H9 (cell line): ENCODE data around the gene EGLN3. TPM values are rescaled to one million over a fixed set of nuclear protein-coding genes. Genes with fewer than 3 reads are reported as not detected.

Experiments used
- DNase-seq: peaks from one replicate; pipeline ENCODE4 v3.0.0-alpha.2; 2017
- H2AFZ ChIP-seq: one replicate; pipeline ENCODE4 v1.6.1; 2013; ENCODE audit warnings: mild to moderate bottlenecking, low read length, control low read depth, moderate library complexity
- H2AK5ac ChIP-seq: 2 replicates; pipeline ENCODE4 v1.6.1; 2013; ENCODE audit warnings: low read length, control low read depth, mixed read lengths; ENCODE audit not compliant: insufficient read length
- H2BK120ac ChIP-seq: one replicate; pipeline ENCODE4 v1.6.1; 2013; ENCODE audit warnings: low read depth, mild to moderate bottlenecking, low read length, control low read depth, inconsistent platforms; ENCODE audit not compliant: poor library complexity, severe bottlenecking
- H2BK12ac ChIP-seq: 2 replicates; pipeline ENCODE4 v1.6.1; 2013; ENCODE audit warnings: low read length, control low read depth, mixed read lengths, low read depth; ENCODE audit not compliant: insufficient read length
- H2BK15ac ChIP-seq: 2 replicates; pipeline ENCODE4 v1.6.1; 2013; ENCODE audit warnings: low read depth, low read length, control low read depth
- H2BK20ac ChIP-seq: one replicate; pipeline ENCODE4 v1.6.1; 2013; ENCODE audit warnings: low read depth, mild to moderate bottlenecking, low read length, control low read depth, inconsistent platforms; ENCODE audit not compliant: poor library complexity, severe bottlenecking
- H2BK5ac ChIP-seq: 2 replicates; pipeline ENCODE4 v1.6.1; 2013; ENCODE audit warnings: low read length, control low read depth, mixed read lengths; ENCODE audit not compliant: insufficient read length
- H3K14ac ChIP-seq: 2 replicates; pipeline ENCODE4 v1.6.1; 2013; ENCODE audit warnings: low read length, control low read depth; ENCODE audit not compliant: insufficient read depth
- H3K18ac ChIP-seq: 2 replicates; pipeline ENCODE4 v1.6.1; 2013; ENCODE audit warnings: low read depth, mild to moderate bottlenecking, mixed read lengths, low read length, control low read depth; ENCODE audit not compliant: insufficient read length
- H3K23ac ChIP-seq: 2 replicates; pipeline ENCODE4 v1.6.1; 2013; ENCODE audit warnings: low read length, control low read depth, mixed read lengths, low read depth; ENCODE audit not compliant: insufficient read length
- H3K23me2 ChIP-seq: 2 replicates; pipeline ENCODE4 v1.6.1; 2013; ENCODE audit warnings: low read depth, mild to moderate bottlenecking, mixed read lengths, low read length, control low read depth; ENCODE audit not compliant: insufficient read length, poor library complexity, severe bottlenecking
- H3K27ac ChIP-seq: 2 replicates; pipeline ENCODE4 v1.5.1; 2013; ENCODE audit warnings: low read length, control low read depth, mixed read lengths, low read depth; ENCODE audit not compliant: insufficient read length
- H3K27me3 ChIP-seq: 2 replicates; pipeline ENCODE4 v1.6.1; 2013; ENCODE audit warnings: low read length, control low read depth, inconsistent platforms; ENCODE audit not compliant: insufficient read depth
- H3K4ac ChIP-seq: 2 replicates; pipeline ENCODE4 v1.6.1; 2013; ENCODE audit warnings: low read depth, mild to moderate bottlenecking, control low read depth, inconsistent platforms, low read length, moderate library complexity
- H3K4me1 ChIP-seq: 2 replicates; pipeline ENCODE4 v1.6.1; 2013; ENCODE audit warnings: low read length, control low read depth, inconsistent platforms; ENCODE audit not compliant: insufficient read depth
- H3K4me2 ChIP-seq: 2 replicates; pipeline ENCODE4 v1.6.1; 2013; ENCODE audit warnings: low read length, control low read depth, mixed read lengths; ENCODE audit not compliant: insufficient read length, insufficient read depth
- H3K56ac ChIP-seq: 2 replicates; pipeline ENCODE4 v1.6.1; 2013; ENCODE audit warnings: low read depth, mild to moderate bottlenecking, mixed read lengths, low read length, control low read depth; ENCODE audit not compliant: insufficient read length
- H3K79me1 ChIP-seq: 2 replicates; pipeline ENCODE4 v1.6.1; 2013; ENCODE audit warnings: low read depth, mild to moderate bottlenecking, moderate library complexity, low read length, control low read depth, inconsistent platforms; ENCODE audit not compliant: insufficient read depth, poor library complexity, severe bottlenecking
- H3K79me2 ChIP-seq: 2 replicates; pipeline ENCODE4 v1.6.1; 2013; ENCODE audit warnings: low read length, control low read depth, inconsistent platforms; ENCODE audit not compliant: insufficient read depth
- H3K9ac ChIP-seq: 2 replicates; pipeline ENCODE4 v1.6.1; 2013; ENCODE audit warnings: low read length, control low read depth, mixed read lengths; ENCODE audit not compliant: insufficient read length; ENCODE audit errors: extremely low read depth
- H3K9me3 ChIP-seq: one replicate; pipeline ENCODE4 v1.6.1; 2013; ENCODE audit warnings: low read depth, low read length, inconsistent platforms; ENCODE audit not compliant: control insufficient read depth
- H3T11ph ChIP-seq: one replicate; pipeline ENCODE4 v1.6.1; 2013; ENCODE audit warnings: mild to moderate bottlenecking, low read length, control low read depth, inconsistent platforms
- H4K20me1 ChIP-seq: one replicate; pipeline ENCODE4 v1.6.1; 2013; ENCODE audit not compliant: control insufficient read depth, insufficient read length, insufficient read depth
- H4K5ac ChIP-seq: 2 replicates; pipeline ENCODE4 v1.6.1; 2013; ENCODE audit warnings: low read depth, mild to moderate bottlenecking, mixed read lengths, low read length, control low read depth; ENCODE audit not compliant: insufficient read length
- H4K8ac ChIP-seq: replicated peaks from 2 replicates; pipeline ENCODE4 v1.6.1; 2013; ENCODE audit warnings: low read length, control low read depth, mixed read lengths, low read depth; ENCODE audit not compliant: insufficient read length
- H4K91ac ChIP-seq: 2 replicates; pipeline ENCODE4 v1.6.1; 2013; ENCODE audit warnings: low read depth, mild to moderate bottlenecking, moderate library complexity, mixed read lengths, low read length, control low read depth; ENCODE audit not compliant: insufficient read length
- H3K27ac Mint-ChIP-seq, 3 experiments: 2 replicates in 2 of 3; 3 replicates in 1 of 3; pipeline ENCODE4 v1.8.0; 2020 to 2021; ENCODE audit warnings: mixed read lengths in 3 of 3, mild to moderate bottlenecking in 1 of 3, moderate library complexity in 1 of 3
- H3K27me3 Mint-ChIP-seq: 2 replicates; pipeline ENCODE4 v1.8.0; 2021; ENCODE audit warnings: low read depth, mild to moderate bottlenecking, moderate library complexity, mixed read lengths
- H3K36me3 Mint-ChIP-seq, 3 experiments: 2 replicates in 2 of 3; 3 replicates in 1 of 3; pipeline ENCODE4 v1.8.0; 2020 to 2021; ENCODE audit warnings: low read depth in 3 of 3, mixed read lengths in 3 of 3; ENCODE audit not compliant: insufficient read depth in 1 of 3
- H3K4me1 Mint-ChIP-seq, 2 experiments: 2 replicates each; pipeline ENCODE4 v1.8.0; 2020; ENCODE audit warnings: mixed read lengths in 2 of 2
- H3K4me3 Mint-ChIP-seq, 2 experiments: 2 replicates in 1 of 2; 3 replicates in 1 of 2; pipeline ENCODE4 v1.8.0; 2020 to 2021; ENCODE audit warnings: mild to moderate bottlenecking in 2 of 2, mixed read lengths in 2 of 2, moderate library complexity in 1 of 2
- H3K9me3 Mint-ChIP-seq, 2 experiments: 2 replicates in 1 of 2; 3 replicates in 1 of 2; pipeline ENCODE4 v1.8.0; 2020; ENCODE audit warnings: mild to moderate bottlenecking in 2 of 2, mixed read lengths in 2 of 2, moderate library complexity in 1 of 2
- WGBS: extraction: QIAGEN DNeasy Blood & Tissue Kit; methylation state at CpG from one replicate; pipeline ENCODE4 v1.1.7; 2013; ENCODE audit warnings: missing lambda C conversion rate, low lambda C conversion rate, mixed read lengths; ENCODE audit not compliant: insufficient read length; ENCODE audit errors: extremely low coverage; 5-methylcytosine and 5-hydroxymethylcytosine counted together
- total RNA-seq: library from RNA; stranded (reverse); gene quantifications from 2 replicates; pipeline ENCODE4 v1.2.1, GENCODE V29; 2021
- TF ChIP-seq, protein P1 (sequence below): fragments of 200-600 bp; sonication (generic); conservative IDR thresholded peaks from 3 replicates; pipeline ENCODE4 v1.8.0; 2021; ENCODE audit warnings: antibody characterized with exemption, mild to moderate bottlenecking

Gene EGLN3
- total RNA-seq, 1 experiment from 2014 or later, result 19.8 TPM

GRCh38 chr14:33952541-33952940 is 1.7 kb upstream of the EGLN3 start:
- Histone ChIP-seq H3K4me2 (no peak overlapping the region), H3K4me1 (peaks cover 3% of the 10 kb centered on the region; the same call in 1 of the 2 replicates), H4K5ac (no peak overlapping the region), H4K8ac (no peak overlapping the region), H3K18ac (no peak overlapping the region), H3T11ph (no peak overlapping the region), H4K20me1 (no peaks in the 10 kb centered on the region), H3K79me2 (peaks cover 8% of the 10 kb centered on the region; the same call in 1 of the 2 replicates), H3K9me3 (no peaks in the 10 kb centered on the region), H2AFZ (no peak overlapping the region), H2BK120ac (no peak overlapping the region), H4K91ac (no peak overlapping the region), H3K23ac (no peak overlapping the region), H2BK12ac (no peak overlapping the region), H3K23me2 (peaks cover 22% of the 10 kb centered on the region), H3K9ac (no peak overlapping the region), H3K4ac (no peak overlapping the region), H2BK20ac (no peak overlapping the region), H3K27ac (no peak overlapping the region), H3K56ac (no peak overlapping the region), H3K27me3 (peaks cover 4% of the 10 kb centered on the region; the same call in 1 of the 2 replicates), H2BK15ac (no peak overlapping the region), H3K14ac (no peak overlapping the region), H2AK5ac (no peak overlapping the region), H3K79me1 (no peaks in the 10 kb centered on the region), H2BK5ac (no peak overlapping the region)
- peak overlapping the region in 2 of 3 experiments; percentile 17 to 73; a peak in 2 of 7 replicates for H3K27ac Mint-ChIP-seq
- H3K27me3 Mint-ChIP-seq, result peaks cover 12% of the 10 kb centered on the region
- H3K4me3 Mint-ChIP-seq, result peak overlapping the region in 1 of 2 experiments; percentile 28; a peak in 1 of 5 replicates
- DNase-seq, result no peak
- no CpG with 5 or more reads among the region's 1 CpG for WGBS
- peaks cover 0 to 8% (median 0%) of the 10 kb centered on the region in 3 experiments; a peak in 1 of 7 replicates for H3K36me3 Mint-ChIP-seq
- TF ChIP-seq, protein P1, sequence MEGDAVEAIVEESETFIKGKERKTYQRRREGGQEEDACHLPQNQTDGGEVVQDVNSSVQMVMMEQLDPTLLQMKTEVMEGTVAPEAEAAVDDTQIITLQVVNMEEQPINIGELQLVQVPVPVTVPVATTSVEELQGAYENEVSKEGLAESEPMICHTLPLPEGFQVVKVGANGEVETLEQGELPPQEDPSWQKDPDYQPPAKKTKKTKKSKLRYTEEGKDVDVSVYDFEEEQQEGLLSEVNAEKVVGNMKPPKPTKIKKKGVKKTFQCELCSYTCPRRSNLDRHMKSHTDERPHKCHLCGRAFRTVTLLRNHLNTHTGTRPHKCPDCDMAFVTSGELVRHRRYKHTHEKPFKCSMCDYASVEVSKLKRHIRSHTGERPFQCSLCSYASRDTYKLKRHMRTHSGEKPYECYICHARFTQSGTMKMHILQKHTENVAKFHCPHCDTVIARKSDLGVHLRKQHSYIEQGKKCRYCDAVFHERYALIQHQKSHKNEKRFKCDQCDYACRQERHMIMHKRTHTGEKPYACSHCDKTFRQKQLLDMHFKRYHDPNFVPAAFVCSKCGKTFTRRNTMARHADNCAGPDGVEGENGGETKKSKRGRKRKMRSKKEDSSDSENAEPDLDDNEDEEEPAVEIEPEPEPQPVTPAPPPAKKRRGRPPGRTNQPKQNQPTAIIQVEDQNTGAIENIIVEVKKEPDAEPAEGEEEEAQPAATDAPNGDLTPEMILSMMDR, result no peak
- H3K4me1 Mint-ChIP-seq, result peaks cover 42 to 44% of the 10 kb centered on the region in 2 experiments
- H3K9me3 Mint-ChIP-seq, result no peaks in the 10 kb centered on the region; a peak in 1 of 5 replicates
